Measurements from ENCODE around the gene ADA. TPM values are rescaled to one million over a fixed set of nuclear protein-coding genes. Genes with fewer than 3 reads are reported as not detected.

The ADA gene
- total RNA-seq, 4 donors from 2014 or later: 7.6 to 14.5 (median 10.4) TPM

DNA sequence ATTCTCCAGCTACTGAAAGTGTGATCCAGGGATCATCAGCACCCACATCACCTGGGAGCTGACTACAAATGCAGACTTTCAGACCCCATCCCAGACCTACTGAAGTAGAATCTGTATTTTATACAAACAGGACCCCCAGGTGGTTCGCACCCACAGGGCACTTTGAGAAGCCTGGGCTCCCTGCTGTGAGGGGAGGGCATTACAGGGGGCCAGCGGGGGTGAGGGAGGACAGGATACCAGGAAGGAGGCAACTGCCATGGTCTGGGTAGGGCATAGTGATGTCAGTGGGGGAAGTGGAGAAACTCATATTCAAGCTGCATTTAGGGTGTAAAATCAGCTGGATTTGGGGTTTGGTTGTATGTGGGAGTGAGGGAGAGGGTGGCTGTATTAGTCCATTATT lies 2.0 kb upstream of the ADA start:
- Histone ChIP-seq H3K4me3 (no peak overlapping the region), H3K4me1 (peaks cover 0 to 35% (median under 1%) of the 10 kb centered on the region in 3 donors), H3K36me3 (no peaks in the 10 kb centered on the region), H3K27me3 (no peaks in the 10 kb centered on the region), H3K27ac (no peak overlapping the region), H3K9me3 (no peaks in the 10 kb centered on the region)
- WGBS, 2 donors (ENCODE audit: low coverage in 1 of 2): no CpG with 5 or more reads among the region's 2 CpGs
- ATAC-seq: no peak
- TF ChIP-seq EP300 (IDR thresholded peaks at IDR 0.05) (no peak), POLR2AphosphoS5 (IDR thresholded peaks at IDR 0.05) (no peak), POLR2A (IDR thresholded peaks at IDR 0.05) (no peak)
- TF ChIP-seq, protein P1, sequence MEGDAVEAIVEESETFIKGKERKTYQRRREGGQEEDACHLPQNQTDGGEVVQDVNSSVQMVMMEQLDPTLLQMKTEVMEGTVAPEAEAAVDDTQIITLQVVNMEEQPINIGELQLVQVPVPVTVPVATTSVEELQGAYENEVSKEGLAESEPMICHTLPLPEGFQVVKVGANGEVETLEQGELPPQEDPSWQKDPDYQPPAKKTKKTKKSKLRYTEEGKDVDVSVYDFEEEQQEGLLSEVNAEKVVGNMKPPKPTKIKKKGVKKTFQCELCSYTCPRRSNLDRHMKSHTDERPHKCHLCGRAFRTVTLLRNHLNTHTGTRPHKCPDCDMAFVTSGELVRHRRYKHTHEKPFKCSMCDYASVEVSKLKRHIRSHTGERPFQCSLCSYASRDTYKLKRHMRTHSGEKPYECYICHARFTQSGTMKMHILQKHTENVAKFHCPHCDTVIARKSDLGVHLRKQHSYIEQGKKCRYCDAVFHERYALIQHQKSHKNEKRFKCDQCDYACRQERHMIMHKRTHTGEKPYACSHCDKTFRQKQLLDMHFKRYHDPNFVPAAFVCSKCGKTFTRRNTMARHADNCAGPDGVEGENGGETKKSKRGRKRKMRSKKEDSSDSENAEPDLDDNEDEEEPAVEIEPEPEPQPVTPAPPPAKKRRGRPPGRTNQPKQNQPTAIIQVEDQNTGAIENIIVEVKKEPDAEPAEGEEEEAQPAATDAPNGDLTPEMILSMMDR (IDR thresholded peaks at IDR 0.05): no peak

DNA sequence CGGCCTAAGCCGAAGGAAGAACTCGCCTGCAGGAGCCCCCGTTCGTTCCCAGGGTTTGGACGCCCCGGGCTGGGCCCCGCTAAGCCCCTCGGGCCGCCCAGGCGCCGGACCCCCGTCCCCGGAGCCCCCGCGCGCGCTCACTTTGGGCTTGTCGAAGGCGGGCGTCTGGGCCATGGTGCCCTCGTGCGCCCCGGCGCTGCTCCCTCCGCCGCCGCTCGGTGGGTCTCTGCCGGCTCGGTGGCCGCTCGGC lies 140 bp downstream of the ADA start:
- no peak for ATAC-seq
- peaks cover 0 to 57% (median 8%) of the 10 kb centered on the region in 3 donors for H3K4me1 ChIP-seq
- H3K27ac ChIP-seq: peak overlapping the region in 3 of 4 donors; percentile 80 to 86 (median 81)
- no peaks in the 10 kb centered on the region for H3K27me3 ChIP-seq
- peak overlapping the region; percentile 68 to 85 for H3K4me3 ChIP-seq
- TF ChIP-seq, protein P1 (IDR thresholded peaks at IDR 0.05): no peak
- TF ChIP-seq POLR2AphosphoS5 (IDR thresholded peaks at IDR 0.05) (no peak), EP300 (IDR thresholded peaks at IDR 0.05) (no peak), POLR2A (IDR thresholded peaks at IDR 0.05) (no peak)
- H3K36me3 ChIP-seq: no peaks in the 10 kb centered on the region
- 4% methylated on average over 15 of the region's 33 CpGs; no CpG with 5 or more reads in 1 of the 2 donors for WGBS, 2 donors (ENCODE audit: low coverage in 1 of 2)
- H3K9me3 ChIP-seq: no peaks in the 10 kb centered on the region

DNA sequence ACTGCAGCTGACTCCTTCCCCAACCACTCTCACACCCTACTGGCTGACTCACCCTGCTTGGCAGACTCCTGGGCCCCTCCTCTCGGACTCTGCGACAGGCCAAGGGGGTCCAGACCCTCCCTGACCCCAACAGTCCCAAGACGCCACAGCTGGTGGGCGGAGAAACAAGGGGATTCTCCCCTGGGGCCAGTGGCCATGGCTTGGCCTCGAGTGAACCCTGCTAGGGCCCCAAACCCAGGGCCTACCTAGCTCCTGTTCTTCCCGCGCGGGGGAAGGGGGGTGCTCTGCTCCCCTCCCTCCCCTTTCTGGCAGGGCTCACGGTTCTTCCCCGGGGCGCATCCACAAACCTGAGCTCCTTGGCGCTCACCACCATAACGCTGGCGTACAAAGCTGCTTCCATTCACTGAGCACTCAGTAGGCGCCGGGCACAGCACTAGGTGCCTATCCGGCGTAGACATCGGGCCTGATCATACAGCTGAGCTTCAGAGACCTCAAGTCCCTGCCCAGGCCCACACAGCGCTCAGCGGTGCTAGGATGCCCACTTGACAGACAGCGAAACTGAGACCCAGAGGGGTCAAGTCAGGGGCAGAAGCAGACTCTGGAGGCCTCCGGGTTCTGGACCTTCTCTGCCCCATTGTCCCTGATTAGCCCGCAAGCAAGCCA lies 597 bp downstream of the ADA start:
- Histone ChIP-seq H3K4me1 (peaks cover 0 to 62% (median 10%) of the 10 kb centered on the region in 3 donors), H3K4me3 (peak overlapping the region; percentile 68 to 85), H3K27ac (peak overlapping the region in 3 of 4 donors; percentile 80 to 86 (median 81)), H3K36me3 (no peaks in the 10 kb centered on the region), H3K9me3 (no peaks in the 10 kb centered on the region), H3K27me3 (no peaks in the 10 kb centered on the region)
- TF ChIP-seq EP300 (IDR thresholded peaks at IDR 0.05) (no peak), POLR2A (IDR thresholded peaks at IDR 0.05) (no peak), POLR2AphosphoS5 (IDR thresholded peaks at IDR 0.05) (no peak)
- TF ChIP-seq, protein P1 (IDR thresholded peaks at IDR 0.05): no peak
- ATAC-seq: peak; percentile 18
- 0% methylated on average over 1 of the region's 24 CpGs; no CpG with 5 or more reads in 1 of the 2 donors for WGBS, 2 donors (ENCODE audit: low coverage in 1 of 2)

DNA sequence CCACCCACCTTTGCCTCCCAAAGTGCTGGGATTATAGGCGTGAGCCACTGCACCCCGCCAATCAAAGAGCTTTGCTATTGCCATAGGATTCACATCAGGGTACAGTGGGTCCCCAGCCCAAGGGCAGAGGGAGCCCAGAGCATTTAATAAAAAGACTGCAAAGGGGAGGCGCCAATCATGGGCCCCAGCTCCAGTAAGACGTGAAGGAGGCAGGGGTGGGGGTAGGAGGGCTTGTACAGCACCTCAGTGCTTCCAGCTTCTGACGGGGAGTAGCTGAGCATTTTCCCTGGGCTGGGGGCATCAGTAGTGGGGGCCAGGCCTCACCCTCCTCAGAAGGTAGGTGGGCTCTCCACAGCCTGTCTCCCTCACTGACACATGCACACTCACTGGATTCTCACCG lies 1.5 kb downstream of the ADA start:
- 80 to 83% methylated on average over 1 to 2 of the region's 6 CpGs for WGBS, 2 donors (ENCODE audit: low coverage in 1 of 2)
- Histone ChIP-seq H3K27me3 (no peaks in the 10 kb centered on the region), H3K4me1 (peaks cover 0 to 71% (median 10%) of the 10 kb centered on the region in 3 donors), H3K9me3 (no peaks in the 10 kb centered on the region), H3K4me3 (peak overlapping the region in 1 of 2 donors; percentile 85), H3K36me3 (no peaks in the 10 kb centered on the region), H3K27ac (peak overlapping the region in 1 of 4 donors; percentile 86)
- ATAC-seq: no peak
- TF ChIP-seq EP300 (IDR thresholded peaks at IDR 0.05): no peak
- no peak for TF ChIP-seq POLR2AphosphoS5 (IDR thresholded peaks at IDR 0.05)
- TF ChIP-seq, protein P1 (IDR thresholded peaks at IDR 0.05): no peak
- no peak for TF ChIP-seq POLR2A (IDR thresholded peaks at IDR 0.05)

DNA sequence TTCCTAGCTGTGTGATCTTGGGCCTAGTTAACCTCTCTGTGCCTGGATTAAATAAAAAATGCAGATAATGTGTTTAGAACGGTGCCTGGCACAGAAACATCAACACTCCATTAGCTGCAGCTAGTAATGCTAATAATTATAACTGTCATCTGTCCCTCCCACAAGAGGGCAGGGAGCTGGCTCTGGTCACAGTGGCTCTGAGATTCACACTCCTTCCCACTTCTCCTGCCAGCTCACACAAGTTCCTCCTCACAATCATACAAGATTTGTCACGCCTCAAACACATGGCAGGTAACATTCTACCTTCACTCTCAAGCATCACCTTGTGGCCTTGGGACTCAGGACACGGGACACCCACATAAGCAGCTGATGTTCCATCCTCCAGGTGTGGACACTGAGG lies 2.4 kb downstream of the ADA start:
- no peaks in the 10 kb centered on the region for H3K27me3 ChIP-seq
- no peaks in the 10 kb centered on the region for H3K9me3 ChIP-seq
- H3K4me1 ChIP-seq: peaks cover 0 to 79% (median 15%) of the 10 kb centered on the region in 3 donors
- ATAC-seq: no peak
- whole genome bisulfite sequencing, 2 donors (ENCODE audit: low coverage in 1 of 2): 58 to 84% methylated on average over 2 of the region's 3 CpGs
- H3K4me3 ChIP-seq: no peak overlapping the region
- no peak for TF ChIP-seq POLR2AphosphoS5 (IDR thresholded peaks at IDR 0.05)
- no peak for TF ChIP-seq EP300 (IDR thresholded peaks at IDR 0.05)
- no peak for TF ChIP-seq POLR2A (IDR thresholded peaks at IDR 0.05)
- TF ChIP-seq, protein P1 (IDR thresholded peaks at IDR 0.05): no peak
- H3K36me3 ChIP-seq: no peaks in the 10 kb centered on the region
- H3K27ac ChIP-seq: no peak overlapping the region
